K562 treated with DMSO at 1 percent for 12 hours (cell line): ENCODE results near the gene CT83. TPM values are rescaled to one million over a fixed set of nuclear protein-coding genes. Genes with fewer than 3 reads are reported as not detected.

Experiments used
- total RNA-seq: library from RNA; unstranded; fragments of 300-600 nt; gene quantifications from 2 replicates; pipeline ENCODE4 v1.2.3, GENCODE V29; 2022; ENCODE audit not compliant: insufficient read depth

CT83 gene
- total RNA-seq = not detected in 2 replicates

GRCh38 chrX:116462822-116463221 is at the start of gene CT83:
CT83 (minus strand) TSS chrX:116462976; CDS start chrX:116462856, 120 bp downstream.

GRCh38 chrX:116436358-116436816 is 26.4 kb downstream of the CT83 start, which contains the start of gene SLC6A14:
SLC6A14 (plus strand) TSS chrX:116436606; CDS start chrX:116436710, 104 bp downstream.

Other genes with a start within 250 kb of the CT83 start
- not detected in 2 replicates for gene SLC6A14, start 26.4 kb downstream of the CT83 start, total RNA-seq